Endodermal cell (in vitro differentiated cells): ENCODE measurements around the gene STAP2. TPM values are rescaled to one million over a fixed set of nuclear protein-coding genes. Genes with fewer than 3 reads are reported as not detected.

ENCODE experiments used
- DNase-seq: peaks from one replicate; pipeline ENCODE4 v3.0.0-alpha.2; 2017
- H3K27ac ChIP-seq: 2 replicates; pipeline ENCODE4 v1.5.1; 2013; ENCODE audit warnings: mild to moderate bottlenecking, low read depth, low read length, moderate library complexity
- H3K27me3 ChIP-seq: 2 replicates; pipeline ENCODE4 v1.6.1; 2013; ENCODE audit warnings: mild to moderate bottlenecking, low read length, moderate library complexity; ENCODE audit not compliant: insufficient read depth, control insufficient read depth, poor library complexity, severe bottlenecking
- H3K36me3 ChIP-seq: 2 replicates; pipeline ENCODE4 v1.7.0; 2013; ENCODE audit warnings: mild to moderate bottlenecking, low read length, moderate library complexity; ENCODE audit not compliant: control insufficient read depth, insufficient read depth
- H3K4me1 ChIP-seq: one replicate; pipeline ENCODE4 v1.7.0; 2013; ENCODE audit warnings: low read length; ENCODE audit not compliant: control insufficient read depth, insufficient read depth
- H3K4me3 ChIP-seq: 2 replicates; pipeline ENCODE4 v1.5.1; 2013; ENCODE audit warnings: mild to moderate bottlenecking, low read length, moderate library complexity
- H3K9ac ChIP-seq: 2 replicates; pipeline ENCODE4 v1.6.1; 2013; ENCODE audit warnings: mild to moderate bottlenecking, low read length, moderate library complexity; ENCODE audit not compliant: poor library complexity, severe bottlenecking; ENCODE audit errors: extremely low read depth
- H3K9me3 ChIP-seq: 2 replicates; pipeline ENCODE4 v1.6.1; 2013; ENCODE audit warnings: mild to moderate bottlenecking, low read length, moderate library complexity; ENCODE audit not compliant: control insufficient read depth
- H3K27ac Mint-ChIP-seq: 2 replicates; pipeline ENCODE4 v1.8.0; 2020; ENCODE audit warnings: mixed read lengths
- H3K27me3 Mint-ChIP-seq: 2 replicates; pipeline ENCODE4 v1.8.0; 2021; ENCODE audit warnings: mild to moderate bottlenecking, mixed read lengths; ENCODE audit not compliant: insufficient read depth
- H3K36me3 Mint-ChIP-seq: 2 replicates; pipeline ENCODE4 v1.8.0; 2020; ENCODE audit warnings: low read depth, mixed read lengths
- H3K4me1 Mint-ChIP-seq: 2 replicates; pipeline ENCODE4 v1.8.0; 2020; ENCODE audit warnings: mixed read lengths
- H3K4me3 Mint-ChIP-seq: 2 replicates; pipeline ENCODE4 v1.8.0; 2020; ENCODE audit warnings: mild to moderate bottlenecking, moderate library complexity, mixed read lengths
- H3K9me3 Mint-ChIP-seq: 2 replicates; pipeline ENCODE4 v1.8.0; 2020; ENCODE audit warnings: mild to moderate bottlenecking, mixed read lengths
- WGBS, 2 experiments: methylation state at CpG; one replicate each; pipeline versions ENCODE4 v1.1.5 to v1.1.7; 2013; ENCODE audit warnings: missing lambda C conversion rate in 2 of 2, mixed read lengths in 1 of 2; ENCODE audit not compliant: insufficient coverage in 1 of 2, insufficient read length in 1 of 2; 5-methylcytosine and 5-hydroxymethylcytosine counted together
- total RNA-seq, 2 donors: library from RNA; stranded (reverse); fragmentation: NEBNext Ultra II Directional in 1 of 2; extraction: Animal tissue kit (Norgen Biotek cat#: 25700) in 1 of 2; gene quantifications; 2 replicates in 1 of 2; 3 replicates in 1 of 2; pipeline ENCODE4 v1.2.1, GENCODE V29; 2021
- TF ChIP-seq, protein P1 (sequence below): fragments of 200-600 bp; sonication (generic); conservative IDR thresholded peaks from 2 replicates; pipeline ENCODE4 v1.5.0; 2021; ENCODE audit warnings: antibody characterized with exemption, mild to moderate bottlenecking

Gene STAP2
- total RNA-seq, 2 donors from 2014 or later = 12.7 to 13.3 TPM

DNA sequence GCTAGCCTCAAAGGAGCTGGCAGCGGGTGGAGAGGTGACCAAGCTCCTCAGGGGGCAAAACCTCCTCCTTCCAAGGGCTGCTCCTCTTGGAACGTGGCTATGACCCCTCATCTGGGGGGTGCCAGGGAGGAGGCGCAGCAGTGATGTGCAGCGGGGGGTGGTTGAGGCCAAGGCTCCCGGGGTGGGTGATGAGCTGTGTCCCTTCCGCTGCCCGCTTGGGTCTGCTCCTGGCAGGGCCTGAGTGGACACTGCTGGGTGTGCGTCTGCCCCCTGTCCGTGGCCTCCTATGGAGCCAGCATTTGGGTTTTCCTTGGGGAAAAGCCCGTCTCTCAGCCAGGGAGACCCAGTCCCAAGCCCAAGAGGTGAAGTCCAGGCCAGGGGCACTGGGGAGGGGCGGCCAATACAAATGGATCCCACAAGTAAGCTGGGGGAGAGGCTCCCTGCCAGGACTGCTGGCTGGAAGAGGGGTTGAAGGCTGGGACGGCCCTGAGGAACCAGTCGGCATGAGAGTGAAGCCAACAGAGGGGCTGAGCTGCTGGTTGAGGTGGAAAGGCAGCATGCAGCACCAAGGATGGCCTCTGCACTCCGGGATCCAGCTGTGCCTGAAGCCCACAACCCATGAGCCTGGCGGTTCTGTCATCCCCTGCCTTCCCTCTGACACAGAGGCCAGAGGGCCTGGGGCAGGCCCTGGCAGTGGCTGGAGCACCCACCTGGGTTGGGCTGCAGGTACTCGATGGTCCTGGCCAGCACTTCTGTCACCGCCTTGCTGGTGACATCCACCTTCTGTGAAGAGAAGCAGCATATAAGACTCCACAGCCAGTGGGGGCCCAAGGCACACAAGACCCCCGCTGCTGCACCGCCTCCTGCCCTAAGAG lies 27.4 kb upstream of the STAP2 start:
- no peak overlapping the region for H3K4me3 ChIP-seq
- H3K9ac ChIP-seq = no peak overlapping the region
- H3K36me3 Mint-ChIP-seq = peaks cover 15% of the 10 kb centered on the region
- peaks cover 11% of the 10 kb centered on the region for H3K4me1 Mint-ChIP-seq
- H3K27ac ChIP-seq = peak overlapping the region; percentile 24
- DNase-seq = no peak
- H3K4me3 Mint-ChIP-seq = no peak overlapping the region
- peaks cover 3% of the 10 kb centered on the region for H3K4me1 ChIP-seq
- H3K9me3 ChIP-seq = no peaks in the 10 kb centered on the region
- 94 to 96% methylated on average over 12 to 19 of the region's 19 CpGs for WGBS, 2 experiments
- no peak overlapping the region for H3K27ac Mint-ChIP-seq
- peaks cover 29% of the 10 kb centered on the region for H3K36me3 ChIP-seq
- TF ChIP-seq, protein P1, sequence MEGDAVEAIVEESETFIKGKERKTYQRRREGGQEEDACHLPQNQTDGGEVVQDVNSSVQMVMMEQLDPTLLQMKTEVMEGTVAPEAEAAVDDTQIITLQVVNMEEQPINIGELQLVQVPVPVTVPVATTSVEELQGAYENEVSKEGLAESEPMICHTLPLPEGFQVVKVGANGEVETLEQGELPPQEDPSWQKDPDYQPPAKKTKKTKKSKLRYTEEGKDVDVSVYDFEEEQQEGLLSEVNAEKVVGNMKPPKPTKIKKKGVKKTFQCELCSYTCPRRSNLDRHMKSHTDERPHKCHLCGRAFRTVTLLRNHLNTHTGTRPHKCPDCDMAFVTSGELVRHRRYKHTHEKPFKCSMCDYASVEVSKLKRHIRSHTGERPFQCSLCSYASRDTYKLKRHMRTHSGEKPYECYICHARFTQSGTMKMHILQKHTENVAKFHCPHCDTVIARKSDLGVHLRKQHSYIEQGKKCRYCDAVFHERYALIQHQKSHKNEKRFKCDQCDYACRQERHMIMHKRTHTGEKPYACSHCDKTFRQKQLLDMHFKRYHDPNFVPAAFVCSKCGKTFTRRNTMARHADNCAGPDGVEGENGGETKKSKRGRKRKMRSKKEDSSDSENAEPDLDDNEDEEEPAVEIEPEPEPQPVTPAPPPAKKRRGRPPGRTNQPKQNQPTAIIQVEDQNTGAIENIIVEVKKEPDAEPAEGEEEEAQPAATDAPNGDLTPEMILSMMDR = no peak
- no peaks in the 10 kb centered on the region for H3K27me3 Mint-ChIP-seq
- no peaks in the 10 kb centered on the region for H3K9me3 Mint-ChIP-seq
- H3K27me3 ChIP-seq = no peaks in the 10 kb centered on the region

- H3K4me3 ChIP-seq = no peak overlapping the region
- 95 to 99% methylated on average over 12 to 16 of the region's 16 CpGs for WGBS, 2 experiments
- no peaks in the 10 kb centered on the region for H3K27me3 ChIP-seq
- H3K9me3 ChIP-seq = no peaks in the 10 kb centered on the region
- no peak overlapping the region for H3K4me3 Mint-ChIP-seq
- TF ChIP-seq, protein P1 = no peak
- H3K9me3 Mint-ChIP-seq = no peaks in the 10 kb centered on the region
- peak; percentile 55 for DNase-seq
- peaks cover 20% of the 10 kb centered on the region for H3K36me3 Mint-ChIP-seq
- H3K27me3 Mint-ChIP-seq = no peaks in the 10 kb centered on the region
- H3K36me3 ChIP-seq = peaks cover 31% of the 10 kb centered on the region
- H3K27ac ChIP-seq = peak overlapping the region; percentile 24
- H3K9ac ChIP-seq = no peak overlapping the region
- H3K4me1 ChIP-seq = peaks cover 3% of the 10 kb centered on the region
- H3K4me1 Mint-ChIP-seq = peaks cover 17% of the 10 kb centered on the region
- H3K27ac Mint-ChIP-seq = no peak overlapping the region
These were observed 26.7 kb upstream of the STAP2 start for GRCh38 chr19:4365341-4365740.

- no peak overlapping the region for H3K4me3 Mint-ChIP-seq
- H3K27ac ChIP-seq = peak overlapping the region; percentile 72
- TF ChIP-seq, protein P1 = no peak
- peaks cover 10% of the 10 kb centered on the region for H3K4me1 Mint-ChIP-seq
- WGBS, 2 experiments = 95 to 97% methylated on average over 17 to 26 of the region's 26 CpGs
- no peaks in the 10 kb centered on the region for H3K9me3 Mint-ChIP-seq
- no peak overlapping the region for H3K4me3 ChIP-seq
- no peaks in the 10 kb centered on the region for H3K27me3 ChIP-seq
- no peaks in the 10 kb centered on the region for H3K9me3 ChIP-seq
- peaks cover 26% of the 10 kb centered on the region for H3K36me3 Mint-ChIP-seq
- H3K27ac Mint-ChIP-seq = no peak overlapping the region
- H3K36me3 ChIP-seq = peaks cover 31% of the 10 kb centered on the region
- no peaks in the 10 kb centered on the region for H3K27me3 Mint-ChIP-seq
- DNase-seq = peak; percentile 53
- no peak overlapping the region for H3K9ac ChIP-seq
- peaks cover 3% of the 10 kb centered on the region for H3K4me1 ChIP-seq
These were observed 25.1 kb upstream of the STAP2 start for GRCh38 chr19:4363571-4364304.
